ENCODE measurements around the gene NFATC1.

The NFATC1 gene

DNA sequence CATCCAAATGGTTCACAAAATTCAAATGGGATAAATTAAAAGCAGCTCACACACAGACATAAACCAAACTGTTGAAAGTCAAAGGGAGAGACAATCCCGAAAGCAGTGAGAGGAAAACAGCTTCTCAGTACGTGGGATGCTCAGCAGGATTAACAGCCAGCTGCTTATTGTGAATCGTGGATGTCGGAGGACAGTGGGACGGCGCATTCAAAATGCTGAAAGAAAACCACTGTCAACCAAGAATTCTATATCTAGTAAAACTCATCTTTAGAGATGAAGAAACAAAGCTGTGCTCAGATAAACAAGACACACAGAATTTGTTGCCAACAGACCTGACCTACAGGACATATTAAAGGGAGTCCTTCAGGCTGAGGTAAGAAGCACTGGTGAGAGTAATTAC lies 102.9 kb downstream of the NFATC1 start:
- in situ Hi-C loops (cut with MboI; ENCODE audit: low sequenced_read_pairs): no loop called here

GRCh38 chr18:79501006-79501405 lies 105.3 kb downstream of the NFATC1 start:
- in situ Hi-C loops (cut with MboI; ENCODE audit: low sequenced_read_pairs): loop anchor here (10.0 kb wide), 1 partner anchor 56 kb away; no protein-coding TSS in a partner anchor

DNA sequence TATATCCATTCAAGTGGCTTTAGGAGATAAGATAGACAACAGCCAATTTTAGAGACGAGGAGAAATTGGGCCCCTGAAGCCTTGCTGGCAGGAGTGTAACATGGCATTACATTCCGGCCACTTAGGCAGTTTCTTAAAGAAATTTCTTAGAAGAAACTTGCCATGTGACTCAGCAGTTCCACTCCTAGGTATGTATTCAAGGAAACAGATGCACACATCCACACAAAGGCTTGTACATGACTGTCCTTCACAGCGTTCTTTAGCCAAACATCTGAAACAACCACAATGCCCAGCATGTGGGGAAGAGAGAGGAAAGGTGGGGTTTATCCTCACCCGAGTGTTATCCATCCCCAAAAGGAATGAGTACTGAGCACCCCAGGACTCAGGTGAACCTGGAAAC lies 107.1 kb downstream of the NFATC1 start:
- in situ Hi-C loops (cut with MboI; ENCODE audit: low sequenced_read_pairs): loop anchor here (10.0 kb wide), 1 partner anchor 58 kb away; no protein-coding TSS in a partner anchor

DNA sequence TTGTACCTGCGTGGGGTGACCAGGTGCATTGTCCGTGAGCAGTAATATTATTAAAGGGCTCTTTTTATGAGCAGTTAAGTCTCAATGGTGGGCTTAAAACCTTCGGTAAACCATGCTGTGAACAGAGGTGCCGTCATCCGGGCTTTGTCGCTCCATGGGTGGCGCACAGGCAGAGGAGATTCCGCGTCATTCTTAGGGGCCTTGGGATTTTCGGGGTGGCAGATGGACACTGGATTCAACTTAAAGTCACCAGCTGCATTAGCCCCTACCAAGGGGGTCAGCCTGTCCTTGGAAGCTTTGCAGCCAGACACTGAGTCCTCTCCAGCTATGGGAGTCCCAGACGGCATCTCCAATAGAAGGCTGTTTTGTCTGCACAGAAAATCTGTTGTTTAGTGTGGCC lies 107.7 kb downstream of the NFATC1 start:
- in situ Hi-C loops (cut with MboI; ENCODE audit: low sequenced_read_pairs): loop anchor here (10.0 kb wide), 1 partner anchor 59 kb away; no protein-coding TSS in a partner anchor

DNA sequence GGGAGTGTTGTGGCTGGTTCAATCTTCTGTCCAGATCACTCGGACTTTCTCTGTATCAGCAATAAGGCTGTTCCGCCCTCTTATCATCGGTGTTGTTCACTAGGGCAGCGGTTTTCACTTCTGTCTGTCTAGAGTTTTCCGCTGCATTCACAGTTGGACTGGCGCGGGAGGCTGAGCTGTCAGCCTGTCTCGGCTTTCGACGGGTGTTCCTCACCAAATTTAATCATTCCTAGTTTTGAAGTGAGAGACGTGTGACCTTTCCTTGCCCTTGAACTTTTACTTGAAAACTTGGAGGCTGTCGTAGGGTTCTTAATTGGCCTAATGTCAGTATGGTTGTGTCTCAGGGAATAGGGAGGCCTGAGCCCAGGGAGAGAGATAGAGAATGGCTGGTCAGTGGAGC lies 108.3 kb downstream of the NFATC1 start:
- in situ Hi-C loops (cut with MboI; ENCODE audit: low sequenced_read_pairs): loop anchor here (10.0 kb wide), 1 partner anchor 59 kb away; no protein-coding TSS in a partner anchor

DNA sequence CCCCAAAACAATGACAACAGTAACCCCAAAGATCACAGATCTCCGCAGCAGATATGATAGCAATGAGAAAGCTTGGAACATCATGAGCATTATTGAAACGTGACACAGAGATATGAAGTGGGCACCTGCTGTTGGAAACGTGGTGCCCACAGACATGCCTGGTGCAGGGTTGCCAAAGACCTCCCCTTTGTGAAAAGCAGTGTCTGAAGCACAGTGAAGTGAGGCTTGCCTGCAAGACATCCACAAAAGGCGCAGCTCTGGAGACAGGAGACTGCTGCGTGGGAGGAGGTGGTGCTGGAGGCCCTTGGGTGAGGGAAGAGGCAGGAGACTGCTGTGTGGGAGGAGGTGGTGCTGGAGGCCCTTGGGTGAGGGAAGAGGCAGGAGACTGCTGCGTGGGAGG lies 108.8 kb downstream of the NFATC1 start:
- in situ Hi-C loops (cut with MboI; ENCODE audit: low sequenced_read_pairs): loop anchor here (10.0 kb wide), 1 partner anchor 60 kb away; no protein-coding TSS in a partner anchor

DNA sequence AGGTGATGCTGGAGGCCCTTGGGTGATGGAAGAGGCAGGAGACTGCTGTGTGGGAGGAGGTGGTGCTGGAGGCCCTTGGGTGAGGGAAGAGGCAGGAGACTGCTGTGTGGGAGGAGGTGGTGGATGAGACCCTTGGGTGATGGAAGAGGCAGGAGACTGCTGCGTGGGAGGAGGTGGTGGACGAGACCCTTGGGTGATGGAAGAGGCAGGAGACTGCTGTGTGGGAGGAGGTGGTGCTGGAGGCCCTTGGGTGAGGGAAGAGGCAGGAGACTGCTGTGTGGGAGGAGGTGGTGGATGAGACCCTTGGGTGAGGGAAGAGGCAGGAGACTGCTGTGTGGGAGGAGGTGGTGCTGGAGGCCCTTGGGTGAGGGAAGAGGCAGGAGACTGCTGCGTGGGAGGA lies 109.7 kb downstream of the NFATC1 start:
- in situ Hi-C loops (cut with MboI; ENCODE audit: low sequenced_read_pairs): loop anchor here (10.0 kb wide), 1 partner anchor 61 kb away; no protein-coding TSS in a partner anchor

GRCh38 chr18:79506191-79507075 lies 110.7 kb downstream of the NFATC1 start:
- in situ Hi-C loops (cut with MboI; ENCODE audit: low sequenced_read_pairs): loop anchor here (10.0 kb wide), 1 partner anchor 62 kb away; no protein-coding TSS in a partner anchor

- in situ Hi-C loops (cut with MboI; ENCODE audit: low sequenced_read_pairs): loop anchor here (10.0 kb wide), 1 partner anchor 62 kb away; no protein-coding TSS in a partner anchor
These were observed 111.4 kb downstream of the NFATC1 start for GRCh38 chr18:79507076-79507545.

DNA sequence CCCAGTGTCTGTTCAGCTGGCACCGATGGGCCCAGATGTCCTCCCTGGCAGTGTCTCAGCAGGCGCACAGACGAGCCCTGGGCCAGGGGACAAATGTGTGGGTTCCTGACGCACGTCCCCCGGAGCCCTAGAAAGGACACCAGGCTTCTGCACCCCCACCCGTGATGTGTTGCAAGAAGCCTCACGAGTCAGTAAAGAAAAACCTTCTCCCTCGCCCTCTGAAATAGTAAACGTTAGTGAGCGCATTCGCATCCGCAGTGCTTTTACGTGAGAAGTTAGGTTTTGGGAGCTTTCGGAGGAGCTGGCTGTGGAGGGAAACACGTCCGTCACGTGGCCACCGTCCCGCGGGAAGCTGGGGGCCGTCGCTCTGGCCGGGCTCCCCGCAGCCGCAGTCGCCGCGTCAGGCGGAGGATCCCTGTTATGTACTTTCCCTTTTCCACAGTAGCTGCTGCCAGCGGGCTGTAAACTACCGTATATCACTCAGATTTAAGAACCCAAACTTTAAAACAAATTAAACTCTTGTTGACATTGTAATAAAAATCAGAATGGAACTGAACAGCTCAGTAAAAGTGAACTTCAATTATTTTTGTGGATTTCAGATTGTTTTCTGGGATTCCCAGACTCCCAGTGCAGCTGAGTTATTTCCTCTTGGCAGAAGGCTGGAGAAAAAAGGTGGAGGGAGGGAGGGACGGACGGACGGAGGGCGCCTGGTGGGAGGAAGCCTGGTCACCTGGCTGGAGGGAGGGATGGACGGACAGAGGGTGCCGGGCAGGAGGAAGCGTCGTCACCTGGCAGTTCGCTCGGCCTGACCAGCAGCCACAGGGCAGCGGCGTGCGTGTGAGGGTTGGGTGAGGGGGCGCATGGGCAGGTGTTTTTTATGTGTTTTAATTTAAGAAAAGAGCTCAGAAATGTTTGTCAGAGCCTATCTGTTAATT lies 112.1 kb downstream of the NFATC1 start:
- in situ Hi-C loops (cut with MboI; ENCODE audit: low sequenced_read_pairs): loop anchor here (10.0 kb wide), 1 partner anchor 63 kb away; no protein-coding TSS in a partner anchor

DNA sequence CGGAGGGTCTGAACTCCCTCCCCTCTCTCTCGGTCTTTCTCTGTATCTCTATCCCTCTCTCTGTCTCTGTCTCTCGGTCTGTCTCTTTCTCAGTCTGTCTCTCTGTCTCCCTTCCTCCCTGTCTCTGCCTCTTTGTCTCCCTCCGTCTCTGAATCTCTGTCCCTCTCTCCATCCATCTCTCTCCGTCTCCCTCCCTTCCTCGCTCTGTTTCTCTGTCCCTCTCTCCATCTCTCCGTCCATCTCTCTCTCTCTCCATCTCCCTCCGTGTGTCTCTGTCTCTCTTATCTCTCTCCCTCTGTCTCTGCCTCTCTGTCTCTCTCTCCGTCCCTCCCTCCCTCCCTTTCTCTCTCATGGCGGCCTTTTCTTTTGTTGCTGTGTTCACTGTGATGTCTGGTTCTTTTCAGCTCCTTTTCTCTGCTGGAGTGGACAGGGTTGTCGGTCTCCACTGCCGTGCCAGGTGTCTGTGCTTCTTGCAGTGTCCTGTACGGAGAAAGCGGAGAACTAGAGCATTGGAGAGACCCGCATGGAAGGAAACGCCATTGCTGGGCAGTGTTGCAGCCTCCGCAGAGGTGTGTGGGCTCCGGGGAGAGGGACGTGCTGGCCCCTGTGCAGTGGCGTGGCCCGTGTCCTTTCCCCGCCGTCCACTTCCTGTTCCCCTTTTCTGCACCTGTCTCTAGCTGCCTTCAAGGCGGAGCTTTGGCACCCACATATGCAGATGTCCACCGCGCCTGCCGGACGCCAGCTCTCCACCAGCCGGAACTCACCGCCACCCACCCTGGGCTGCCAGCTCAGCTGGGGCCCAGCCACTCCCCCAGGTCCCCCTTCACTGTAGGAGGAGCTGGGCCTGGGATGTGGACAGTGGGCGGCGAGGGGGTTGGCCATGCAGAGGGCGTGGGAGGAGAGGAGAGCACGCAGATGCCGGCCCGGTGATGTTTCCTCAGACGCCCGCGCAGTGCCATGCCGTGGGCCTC lies 113.1 kb downstream of the NFATC1 start:
- in situ Hi-C loops (cut with MboI; ENCODE audit: low sequenced_read_pairs): loop anchor here (10.0 kb wide), 1 partner anchor 64 kb away; no protein-coding TSS in a partner anchor

DNA sequence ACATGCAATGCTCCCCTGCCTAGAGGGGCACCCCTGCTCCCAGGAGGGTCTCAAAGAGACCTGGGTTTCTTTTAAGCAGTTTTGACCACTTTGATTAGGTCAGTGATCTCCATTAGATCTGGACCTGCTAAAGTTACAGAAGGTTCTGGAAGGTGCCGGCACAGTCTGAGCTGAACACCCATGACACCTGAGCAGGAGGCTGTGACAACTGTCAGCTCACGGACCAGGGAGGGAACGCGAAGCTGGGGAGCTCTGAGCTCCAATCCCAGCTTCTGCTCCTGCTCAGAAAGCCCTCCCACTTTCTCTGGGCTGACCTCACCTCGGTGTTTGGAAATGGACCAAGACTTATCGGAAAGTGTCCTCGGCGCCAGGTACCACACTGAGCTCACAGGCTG lies 113.8 kb downstream of the NFATC1 start:
- in situ Hi-C loops (cut with MboI; ENCODE audit: low sequenced_read_pairs): loop anchor here (10.0 kb wide), 1 partner anchor 65 kb away; no protein-coding TSS in a partner anchor

- in situ Hi-C loops (cut with MboI; ENCODE audit: low sequenced_read_pairs): loop anchor here (10.0 kb wide), 1 partner anchor 105 kb away; no protein-coding TSS in a partner anchor
These were observed 114.4 kb downstream of the NFATC1 start for GRCh38 chr18:79510046-79510685.

DNA sequence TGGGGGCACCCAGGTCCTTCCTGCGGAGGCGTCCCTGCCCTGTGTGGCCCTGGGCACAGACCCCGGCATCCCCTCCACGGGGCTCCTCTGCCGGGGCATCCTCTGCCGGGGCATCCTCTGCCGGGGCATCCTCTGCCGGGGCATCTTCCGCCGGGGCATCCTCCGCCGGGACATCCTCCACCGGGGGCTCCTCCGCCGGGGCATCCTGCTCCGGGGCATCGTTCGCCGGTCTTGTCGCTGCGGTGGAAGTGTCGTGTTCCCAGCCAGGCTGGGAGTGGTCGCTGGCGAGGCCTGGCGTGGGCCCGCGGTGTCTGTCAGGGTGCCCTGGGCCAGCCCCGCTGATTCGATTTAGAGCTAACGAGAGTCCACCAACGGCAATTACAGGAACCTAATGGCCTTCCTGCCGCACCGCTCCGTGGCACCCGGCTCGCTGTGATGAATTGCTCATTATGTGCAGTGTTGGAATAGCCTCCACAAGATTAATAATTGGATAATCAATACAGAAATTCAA lies 115.1 kb downstream of the NFATC1 start:
- in situ Hi-C loops (cut with MboI; ENCODE audit: low sequenced_read_pairs): loop anchor here (10.0 kb wide), 1 partner anchor 106 kb away; no protein-coding TSS in a partner anchor

GRCh38 chr18:79511271-79511670 lies 115.5 kb downstream of the NFATC1 start:
- in situ Hi-C loops (cut with MboI; ENCODE audit: low sequenced_read_pairs): loop anchor here (10.0 kb wide), 1 partner anchor 106 kb away; no protein-coding TSS in a partner anchor

- in situ Hi-C loops (cut with MboI; ENCODE audit: low sequenced_read_pairs): loop anchor here (10.0 kb wide), 1 partner anchor 107 kb away; no protein-coding TSS in a partner anchor
These were observed 116.1 kb downstream of the NFATC1 start for GRCh38 chr18:79511671-79512301.

GRCh38 chr18:79512461-79513380 lies 117.0 kb downstream of the NFATC1 start:
- in situ Hi-C loops (cut with MboI; ENCODE audit: low sequenced_read_pairs): loop anchor here (10.0 kb wide), 1 partner anchor 108 kb away; no protein-coding TSS in a partner anchor
